ENCODE results near the gene AMELX. TPM values are rescaled to one million over a fixed set of nuclear protein-coding genes. Genes with fewer than 3 reads are reported as not detected.

The AMELX gene
- not detected for polyA plus RNA-seq
- long read RNA-seq, donor 1, result 0 reads
- long read RNA-seq, donor 2, result 0 reads
- long read RNA-seq, donor 3, result 0 reads
- long read RNA-seq, donor 4, result 0 reads
- long read RNA-seq, donor 5, result 0 reads
- long read RNA-seq, donor 6, result 0 reads
- long read RNA-seq, donor 7, result 0 reads
- long read RNA-seq, donor 8, result 0 reads
- long read RNA-seq, donor 9, result 0 reads
- long read RNA-seq, donor 10, result 0 reads

- H3K4me1 ChIP-seq (ENCODE audit: control insufficient read depth in 3 of 3, insufficient read depth in 2 of 3, low read depth in 1 of 3, low read length in 2 of 3), result no peaks in the 10 kb centered on the region
- no peak within 1 kb of the TSS for H3K4me3 ChIP-seq (ENCODE audit: low read depth in 1 of 3, low read length in 3 of 3)
- DNase-seq (no peak), FAIRE-seq (no peak)
- WGBS, 3 donors, result 67 to 94% (median 83%) methylated on average over 2 of the region's 2 CpGs
- H3K9me3 ChIP-seq (ENCODE audit: control insufficient read depth in 2 of 2, insufficient read depth in 1 of 2, low read depth in 1 of 2, low read length in 1 of 2), result no peaks in the 10 kb centered on the region
- H3K27me3 ChIP-seq (ENCODE audit: control insufficient read depth in 3 of 3, insufficient read depth in 3 of 3, low read length in 3 of 3), result no peaks in the 10 kb centered on the region
- no peaks in the 10 kb centered on the region for H3K36me3 ChIP-seq (ENCODE audit: control insufficient read depth in 3 of 3, insufficient read depth in 2 of 3, low read depth in 1 of 3, low read length in 3 of 3)
- no peak within 1 kb of the TSS for H3K27ac ChIP-seq (ENCODE audit: low read depth in 1 of 3, low read length in 2 of 3)
Observed at GRCh38 chrX:11293113-11293512, at the start of gene AMELX. Gene AMELX (plus strand): TSS chrX:11293413. CDS start chrX:11294789, 1,376 bp downstream.

GRCh38 chrX:11244636-11245035 lies 48.6 kb upstream of the AMELX start:
- Histone ChIP-seq H3K36me3 (ENCODE audit: control insufficient read depth in 3 of 3, insufficient read depth in 2 of 3, low read depth in 1 of 3, low read length in 3 of 3) (no peaks in the 10 kb centered on the region), H3K27ac (ENCODE audit: low read depth in 1 of 3, low read length in 2 of 3) (no peak overlapping the region), H3K27me3 (ENCODE audit: control insufficient read depth in 3 of 3, insufficient read depth in 3 of 3, low read length in 3 of 3) (no peaks in the 10 kb centered on the region), H3K4me1 (ENCODE audit: control insufficient read depth in 3 of 3, insufficient read depth in 2 of 3, low read depth in 1 of 3, low read length in 2 of 3) (no peaks in the 10 kb centered on the region), H3K4me3 (ENCODE audit: low read depth in 1 of 3, low read length in 3 of 3) (no peak overlapping the region), H3K9me3 (ENCODE audit: control insufficient read depth in 2 of 2, insufficient read depth in 1 of 2, low read depth in 1 of 2, low read length in 1 of 2) (no peaks in the 10 kb centered on the region)
- FAIRE-seq, result no peak
- no peak for DNase-seq
- WGBS, 3 donors, result 46 to 69% (median 68%) methylated on average over 2 of the region's 2 CpGs

- Histone ChIP-seq H3K36me3 (ENCODE audit: control insufficient read depth in 3 of 3, insufficient read depth in 2 of 3, low read depth in 1 of 3, low read length in 3 of 3) (no peaks in the 10 kb centered on the region), H3K9me3 (ENCODE audit: control insufficient read depth in 2 of 2, insufficient read depth in 1 of 2, low read depth in 1 of 2, low read length in 1 of 2) (no peaks in the 10 kb centered on the region), H3K4me3 (ENCODE audit: low read depth in 1 of 3, low read length in 3 of 3) (no peak overlapping the region), H3K4me1 (ENCODE audit: control insufficient read depth in 3 of 3, insufficient read depth in 2 of 3, low read depth in 1 of 3, low read length in 2 of 3) (no peaks in the 10 kb centered on the region), H3K27ac (ENCODE audit: low read depth in 1 of 3, low read length in 2 of 3) (no peak overlapping the region), H3K27me3 (ENCODE audit: control insufficient read depth in 3 of 3, insufficient read depth in 3 of 3, low read length in 3 of 3) (no peaks in the 10 kb centered on the region)
- FAIRE-seq, result no peak
- WGBS, 3 donors, result 66 to 72% (median 70%) methylated on average over 5 of the region's 5 CpGs
- peak in 1 of 2 donors; percentile 5 for DNase-seq
Observed at GRCh38 chrX:11254417-11255109, 38.6 kb upstream of the AMELX start.

GRCh38 chrX:11257290-11257689 lies 35.9 kb upstream of the AMELX start:
- Histone ChIP-seq H3K4me3 (ENCODE audit: low read depth in 1 of 3, low read length in 3 of 3) (no peak overlapping the region), H3K9me3 (ENCODE audit: control insufficient read depth in 2 of 2, insufficient read depth in 1 of 2, low read depth in 1 of 2, low read length in 1 of 2) (no peaks in the 10 kb centered on the region), H3K27ac (ENCODE audit: low read depth in 1 of 3, low read length in 2 of 3) (no peak overlapping the region), H3K4me1 (ENCODE audit: control insufficient read depth in 3 of 3, insufficient read depth in 2 of 3, low read depth in 1 of 3, low read length in 2 of 3) (no peaks in the 10 kb centered on the region), H3K36me3 (ENCODE audit: control insufficient read depth in 3 of 3, insufficient read depth in 2 of 3, low read depth in 1 of 3, low read length in 3 of 3) (no peaks in the 10 kb centered on the region), H3K27me3 (ENCODE audit: control insufficient read depth in 3 of 3, insufficient read depth in 3 of 3, low read length in 3 of 3) (no peaks in the 10 kb centered on the region)
- WGBS, 3 donors, result 70 to 90% (median 74%) methylated on average over 2 of the region's 2 CpGs
- DNase-seq (no peak), FAIRE-seq (no peak)

- Histone ChIP-seq H3K36me3 (ENCODE audit: control insufficient read depth in 3 of 3, insufficient read depth in 2 of 3, low read depth in 1 of 3, low read length in 3 of 3) (no peaks in the 10 kb centered on the region), H3K9me3 (ENCODE audit: control insufficient read depth in 2 of 2, insufficient read depth in 1 of 2, low read depth in 1 of 2, low read length in 1 of 2) (no peaks in the 10 kb centered on the region), H3K27me3 (ENCODE audit: control insufficient read depth in 3 of 3, insufficient read depth in 3 of 3, low read length in 3 of 3) (no peaks in the 10 kb centered on the region), H3K27ac (ENCODE audit: low read depth in 1 of 3, low read length in 2 of 3) (no peak overlapping the region), H3K4me1 (ENCODE audit: control insufficient read depth in 3 of 3, insufficient read depth in 2 of 3, low read depth in 1 of 3, low read length in 2 of 3) (no peaks in the 10 kb centered on the region), H3K4me3 (ENCODE audit: low read depth in 1 of 3, low read length in 3 of 3) (no peak overlapping the region)
- 14 to 65% (median 53%) methylated on average over 2 of the region's 2 CpGs for WGBS, 3 donors
- peak in 1 of 2 donors; percentile 32 for DNase-seq
- no peak for FAIRE-seq
Observed at GRCh38 chrX:11257711-11258110, 35.5 kb upstream of the AMELX start.

GRCh38 chrX:11259437-11259836 lies 33.8 kb upstream of the AMELX start:
- H3K4me1 ChIP-seq (ENCODE audit: control insufficient read depth in 3 of 3, insufficient read depth in 2 of 3, low read depth in 1 of 3, low read length in 2 of 3), result no peaks in the 10 kb centered on the region

GRCh38 chrX:11261260-11261659 lies 32.0 kb upstream of the AMELX start:
- Histone ChIP-seq H3K4me3 (ENCODE audit: low read depth in 1 of 3, low read length in 3 of 3) (no peak overlapping the region), H3K4me1 (ENCODE audit: control insufficient read depth in 3 of 3, insufficient read depth in 2 of 3, low read depth in 1 of 3, low read length in 2 of 3) (no peaks in the 10 kb centered on the region), H3K36me3 (ENCODE audit: control insufficient read depth in 3 of 3, insufficient read depth in 2 of 3, low read depth in 1 of 3, low read length in 3 of 3) (no peaks in the 10 kb centered on the region), H3K27ac (ENCODE audit: low read depth in 1 of 3, low read length in 2 of 3) (no peak overlapping the region), H3K27me3 (ENCODE audit: control insufficient read depth in 3 of 3, insufficient read depth in 3 of 3, low read length in 3 of 3) (peaks cover 0 to 2% (median 0%) of the 10 kb centered on the region in 3 donors), H3K9me3 (ENCODE audit: control insufficient read depth in 2 of 2, insufficient read depth in 1 of 2, low read depth in 1 of 2, low read length in 1 of 2) (no peaks in the 10 kb centered on the region)
- DNase-seq, result no peak
- FAIRE-seq, result no peak
- WGBS, 3 donors, result 88 to 100% (median 96%) methylated on average over 1 of the region's 1 CpG

More at GRCh38 chrX:11259437-11259836, 33.8 kb upstream of the AMELX start:
- Histone ChIP-seq H3K9me3 (ENCODE audit: control insufficient read depth in 2 of 2, insufficient read depth in 1 of 2, low read depth in 1 of 2, low read length in 1 of 2) (no peaks in the 10 kb centered on the region), H3K27ac (ENCODE audit: low read depth in 1 of 3, low read length in 2 of 3) (no peak overlapping the region), H3K4me3 (ENCODE audit: low read depth in 1 of 3, low read length in 3 of 3) (no peak overlapping the region), H3K36me3 (ENCODE audit: control insufficient read depth in 3 of 3, insufficient read depth in 2 of 3, low read depth in 1 of 3, low read length in 3 of 3) (no peaks in the 10 kb centered on the region), H3K27me3 (ENCODE audit: control insufficient read depth in 3 of 3, insufficient read depth in 3 of 3, low read length in 3 of 3) (no peaks in the 10 kb centered on the region)
- WGBS, 3 donors, result 48 to 59% (median 53%) methylated on average over 1 of the region's 1 CpG
- DNase-seq (no peak), FAIRE-seq (no peak)

- no peak overlapping the region for H3K27ac ChIP-seq (ENCODE audit: low read depth in 1 of 3, low read length in 2 of 3)
- no peaks in the 10 kb centered on the region for H3K9me3 ChIP-seq (ENCODE audit: control insufficient read depth in 2 of 2, insufficient read depth in 1 of 2, low read depth in 1 of 2, low read length in 1 of 2)
- no peaks in the 10 kb centered on the region for H3K4me1 ChIP-seq (ENCODE audit: control insufficient read depth in 3 of 3, insufficient read depth in 2 of 3, low read depth in 1 of 3, low read length in 2 of 3)
- H3K27me3 ChIP-seq (ENCODE audit: control insufficient read depth in 3 of 3, insufficient read depth in 3 of 3, low read length in 3 of 3), result peaks cover 0 to 2% (median 0%) of the 10 kb centered on the region in 3 donors
- FAIRE-seq (no peak), DNase-seq (no peak)
- WGBS, 3 donors, result 46 to 70% (median 55%) methylated on average over 1 of the region's 1 CpG
- H3K4me3 ChIP-seq (ENCODE audit: low read depth in 1 of 3, low read length in 3 of 3), result no peak overlapping the region
- no peaks in the 10 kb centered on the region for H3K36me3 ChIP-seq (ENCODE audit: control insufficient read depth in 3 of 3, insufficient read depth in 2 of 3, low read depth in 1 of 3, low read length in 3 of 3)
Observed at GRCh38 chrX:11264925-11265324, 28.3 kb upstream of the AMELX start.
